Naive B cell (primary cell): ENCODE data around the gene SLC25A5. TPM values are rescaled to one million over a fixed set of nuclear protein-coding genes. Genes with fewer than 3 reads are reported as not detected.
A peak's percentile ranks its signal among the peaks of the same experiment; 100 is the strongest.
"Not testable (repeated sequence)": the region's sequence is repeated elsewhere in the genome, so short reads cannot be mapped to it uniquely, and the experiment has no call there.

Experiments used
- ATAC-seq, 2 donors: fragments of 150-1000 bp; cut with Tn5 transposase; 2 replicates each; pipeline ENCODE4 v1.10.0; 2021; ENCODE audit warnings: low read depth in 2 of 2, mild to moderate bottlenecking in 2 of 2, moderate library complexity in 2 of 2
- DNase-seq: peaks from one replicate; pipeline ENCODE4 v3.0.0; 2022
- H3K27ac Mint-ChIP-seq, 6 donors: one replicate each; pipeline ENCODE4 v1.8.0; 2020 to 2022; ENCODE audit warnings: mild to moderate bottlenecking in 6 of 6, mixed read lengths in 6 of 6, moderate library complexity in 5 of 6, inconsistent platforms in 2 of 6
- H3K27me3 Mint-ChIP-seq, 3 donors: one replicate each; pipeline ENCODE4 v1.8.0; 2021 to 2022; ENCODE audit warnings: mixed read lengths in 3 of 3, mild to moderate bottlenecking in 1 of 3
- H3K36me3 Mint-ChIP-seq, 2 donors: one replicate each; pipeline ENCODE4 v1.8.0; 2020 to 2022; ENCODE audit warnings: mixed read lengths in 2 of 2, inconsistent platforms in 1 of 2, mild to moderate bottlenecking in 1 of 2
- H3K4me1 Mint-ChIP-seq, 3 donors: one replicate each; pipeline ENCODE4 v1.8.0; 2020 to 2022; ENCODE audit warnings: mixed read lengths in 3 of 3, inconsistent platforms in 1 of 3, mild to moderate bottlenecking in 1 of 3, moderate library complexity in 1 of 3
- H3K4me3 Mint-ChIP-seq, 8 donors: one replicate each; pipeline ENCODE4 v1.8.0; 2020 to 2022; ENCODE audit warnings: mild to moderate bottlenecking in 8 of 8, mixed read lengths in 8 of 8, moderate library complexity in 8 of 8, inconsistent platforms in 2 of 8
- H3K9me3 Mint-ChIP-seq, 7 donors: one replicate each; pipeline ENCODE4 v1.8.0; 2020 to 2022; ENCODE audit warnings: mixed read lengths in 7 of 7, mild to moderate bottlenecking in 5 of 7, inconsistent platforms in 2 of 7, moderate library complexity in 1 of 7
- polyA plus RNA-seq, 6 donors: library from polyadenylated mRNA; unstranded; fragments of 300-500 nt; fragmentation: Illumina TruSeq; gene quantifications; one replicate each; pipeline ENCODE4 v1.2.3, GENCODE V29; 2021; ENCODE audit warnings: low read depth in 6 of 6

The SLC25A5 gene
- polyA plus RNA-seq, 6 donors from 2014 or later: 309 to 601 (median 346) TPM

DNA sequence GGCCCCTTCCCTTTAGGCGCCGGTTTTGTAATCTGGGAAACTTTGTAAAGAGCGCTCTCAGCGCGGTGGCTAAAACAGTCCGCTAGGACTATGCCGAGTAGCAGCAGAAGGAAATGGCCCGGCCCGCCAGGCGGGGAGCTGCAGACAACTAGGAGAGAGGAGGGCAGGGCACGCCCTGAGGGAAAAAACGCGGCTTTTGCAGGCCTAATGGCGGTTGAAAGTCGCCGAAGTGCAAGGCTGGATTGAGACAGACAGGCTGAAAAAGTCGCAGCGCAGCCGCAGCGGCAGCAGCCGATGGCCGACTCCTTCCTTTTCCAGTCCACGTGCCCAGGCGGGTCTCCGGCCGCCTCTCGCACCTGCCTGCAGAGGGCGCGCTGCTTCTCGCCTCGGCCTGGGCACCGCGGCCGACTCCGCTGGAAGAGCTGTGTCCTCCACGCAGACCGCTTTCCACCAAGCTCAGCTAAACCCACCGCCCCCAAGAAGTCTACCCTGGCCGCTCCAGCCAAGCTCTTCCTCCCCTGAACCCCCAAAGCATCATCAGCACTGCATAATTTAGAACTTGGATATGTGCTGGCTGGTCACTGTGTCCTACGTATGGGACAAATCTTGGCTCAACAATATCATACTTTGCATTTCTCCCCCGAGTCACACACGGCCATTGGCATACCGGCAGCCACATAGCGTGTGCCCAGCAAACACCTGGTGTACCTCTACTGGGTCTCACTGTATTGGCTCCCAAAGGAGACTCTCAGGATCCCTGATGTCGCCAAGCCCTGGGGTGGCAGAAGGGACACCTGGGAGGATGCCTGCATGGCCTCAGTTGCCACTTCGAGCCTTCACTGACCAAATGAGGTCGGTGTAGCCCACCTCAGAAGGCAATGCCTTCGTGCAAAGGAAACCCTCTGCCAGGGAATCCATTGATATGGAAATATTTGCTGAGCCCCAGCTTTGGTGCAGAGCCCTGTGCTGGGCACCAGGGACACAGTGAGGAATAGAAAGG lies 14.5 kb downstream of the SLC25A5 start:
- H3K27me3 Mint-ChIP-seq: peaks cover 0 to 8% (median 0%) of the 10 kb centered on the region in 3 donors
- DNase-seq (peak; percentile 55), ATAC-seq (peak; percentile 89 to 90)
- peak overlapping the region; percentile 71 to 92 (median 88) for H3K4me3 Mint-ChIP-seq
- H3K4me1 Mint-ChIP-seq: peaks cover 4 to 11% (median 9%) of the 10 kb centered on the region in 3 donors
- no peaks in the 10 kb centered on the region for H3K36me3 Mint-ChIP-seq
- H3K9me3 Mint-ChIP-seq: peaks cover 0 to 4% (median 0%) of the 10 kb centered on the region in 7 donors
- H3K27ac Mint-ChIP-seq: peak overlapping the region in 4 of 6 donors; percentile 33 to 91 (median 66)

DNA sequence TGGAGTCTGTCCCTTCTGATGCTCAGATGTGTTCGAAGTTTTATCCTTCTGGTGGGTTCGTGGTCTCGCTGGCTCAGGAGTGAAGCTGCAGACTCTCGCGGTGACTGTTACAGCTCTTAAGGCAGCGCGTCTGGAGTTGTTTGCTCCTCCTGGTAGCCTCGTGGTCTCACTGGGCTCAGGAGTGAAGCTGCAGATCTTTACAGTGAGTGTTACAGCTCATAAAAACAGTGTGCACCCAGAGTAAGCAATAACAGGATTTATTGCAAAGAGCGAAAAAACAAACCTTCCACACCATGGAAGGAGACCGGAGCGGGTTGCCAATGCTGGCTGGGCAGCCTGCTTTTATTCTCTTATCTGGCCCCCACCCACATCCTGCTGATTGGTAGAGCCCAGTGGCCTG lies 18.5 kb downstream of the SLC25A5 start:
- Mint-ChIP-seq H3K27ac (peak overlapping the region in 2 of 6 donors; percentile 64 to 92), H3K4me3 (no peak overlapping the region), H3K27me3 (peaks cover 0 to 8% (median 0%) of the 10 kb centered on the region in 3 donors), H3K4me1 (peaks cover 4 to 16% (median 9%) of the 10 kb centered on the region in 3 donors), H3K36me3 (no peaks in the 10 kb centered on the region), H3K9me3 (peaks cover 0 to 4% (median 0%) of the 10 kb centered on the region in 7 donors)
- ATAC-seq (no peak), DNase-seq (no peak)

GRCh38 chrX:119487766-119488165 lies 19.5 kb downstream of the SLC25A5 start:
- H3K4me1 Mint-ChIP-seq, H3K27ac Mint-ChIP-seq, H3K4me3 Mint-ChIP-seq, H3K9me3 Mint-ChIP-seq, DNase-seq, ATAC-seq, H3K36me3 Mint-ChIP-seq, H3K27me3 Mint-ChIP-seq: not testable (repeated sequence)

DNA sequence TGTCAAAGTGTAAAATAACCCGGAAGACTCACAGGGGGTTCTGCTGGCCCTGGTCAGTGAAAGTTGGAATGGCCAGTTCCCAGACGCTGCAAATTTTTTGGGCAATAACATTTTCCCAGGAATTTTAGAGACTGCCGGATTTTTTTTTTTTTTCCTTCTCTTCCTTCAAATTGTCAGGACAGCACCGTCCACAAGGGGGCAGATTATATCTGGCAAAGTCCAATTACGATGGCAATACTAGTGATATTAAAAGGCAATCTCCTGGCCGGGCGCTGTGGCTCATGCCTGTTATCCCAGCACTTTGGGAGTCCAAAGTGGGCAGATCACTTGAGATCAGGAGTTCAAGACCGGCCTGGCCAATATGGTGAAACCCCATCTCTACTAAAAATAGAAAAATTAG lies 20.5 kb downstream of the SLC25A5 start:
- Mint-ChIP-seq H3K27me3 (no peaks in the 10 kb centered on the region), H3K36me3 (no peaks in the 10 kb centered on the region)
- ATAC-seq: no peak

GRCh38 chrX:119489212-119490074 lies 21.2 kb downstream of the SLC25A5 start:
- ATAC-seq: no peak
- no peak overlapping the region for H3K4me3 Mint-ChIP-seq
- H3K4me1 Mint-ChIP-seq: peaks cover 0 to 5% (median 0%) of the 10 kb centered on the region in 3 donors
- H3K9me3 Mint-ChIP-seq: peaks cover 0 to 4% (median 0%) of the 10 kb centered on the region in 7 donors
- H3K27ac Mint-ChIP-seq: no peak overlapping the region
- no peaks in the 10 kb centered on the region for H3K27me3 Mint-ChIP-seq
- no peaks in the 10 kb centered on the region for H3K36me3 Mint-ChIP-seq
- no peak for DNase-seq

More for the DNA sequence above, 20.5 kb downstream of the SLC25A5 start:
- H3K4me1 Mint-ChIP-seq: peaks cover 0 to 5% (median 0%) of the 10 kb centered on the region in 3 donors
- H3K4me3 Mint-ChIP-seq: no peak overlapping the region
- peak overlapping the region in 1 of 6 donors; percentile 12 for H3K27ac Mint-ChIP-seq
- peak; percentile 34 for DNase-seq
- H3K9me3 Mint-ChIP-seq: peaks cover 0 to 4% (median 0%) of the 10 kb centered on the region in 7 donors

DNA sequence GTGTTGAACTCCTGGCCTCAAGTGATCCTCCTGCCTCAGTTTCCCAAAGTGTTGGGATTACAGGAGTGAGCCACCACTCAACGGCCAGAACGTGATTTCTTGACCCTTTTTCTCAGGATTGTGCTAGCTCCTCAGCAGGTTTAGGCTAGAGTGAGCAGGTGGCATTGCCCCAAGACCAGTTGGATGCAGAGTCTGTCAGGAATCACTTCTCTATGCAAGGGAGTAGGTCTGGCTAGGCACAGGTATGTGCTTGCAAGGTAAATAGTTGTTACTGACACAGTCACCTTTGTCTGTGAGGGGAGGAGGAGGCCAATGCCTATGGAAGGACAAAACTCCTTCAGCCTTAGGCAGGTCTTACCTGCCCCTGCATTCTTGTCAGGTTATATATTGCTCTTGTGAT lies 24.2 kb downstream of the SLC25A5 start:
- no peak overlapping the region for H3K4me3 Mint-ChIP-seq
- ATAC-seq (no peak), DNase-seq (no peak)
- peaks cover 0 to 8% (median 0%) of the 10 kb centered on the region in 3 donors for H3K27me3 Mint-ChIP-seq
- peaks cover 0 to 4% (median 0%) of the 10 kb centered on the region in 7 donors for H3K9me3 Mint-ChIP-seq
- no peaks in the 10 kb centered on the region for H3K36me3 Mint-ChIP-seq
- H3K27ac Mint-ChIP-seq: no peak overlapping the region
- H3K4me1 Mint-ChIP-seq: peaks cover 12 to 21% (median 16%) of the 10 kb centered on the region in 3 donors

GRCh38 chrX:119493851-119494495 lies 25.7 kb downstream of the SLC25A5 start:
- H3K27me3 Mint-ChIP-seq, DNase-seq, H3K9me3 Mint-ChIP-seq, ATAC-seq, H3K4me3 Mint-ChIP-seq, H3K27ac Mint-ChIP-seq, H3K36me3 Mint-ChIP-seq: not testable (repeated sequence)
- H3K4me1 Mint-ChIP-seq: peaks cover 12 to 19% (median 16%) of the 10 kb centered on the region in 3 donors

DNA sequence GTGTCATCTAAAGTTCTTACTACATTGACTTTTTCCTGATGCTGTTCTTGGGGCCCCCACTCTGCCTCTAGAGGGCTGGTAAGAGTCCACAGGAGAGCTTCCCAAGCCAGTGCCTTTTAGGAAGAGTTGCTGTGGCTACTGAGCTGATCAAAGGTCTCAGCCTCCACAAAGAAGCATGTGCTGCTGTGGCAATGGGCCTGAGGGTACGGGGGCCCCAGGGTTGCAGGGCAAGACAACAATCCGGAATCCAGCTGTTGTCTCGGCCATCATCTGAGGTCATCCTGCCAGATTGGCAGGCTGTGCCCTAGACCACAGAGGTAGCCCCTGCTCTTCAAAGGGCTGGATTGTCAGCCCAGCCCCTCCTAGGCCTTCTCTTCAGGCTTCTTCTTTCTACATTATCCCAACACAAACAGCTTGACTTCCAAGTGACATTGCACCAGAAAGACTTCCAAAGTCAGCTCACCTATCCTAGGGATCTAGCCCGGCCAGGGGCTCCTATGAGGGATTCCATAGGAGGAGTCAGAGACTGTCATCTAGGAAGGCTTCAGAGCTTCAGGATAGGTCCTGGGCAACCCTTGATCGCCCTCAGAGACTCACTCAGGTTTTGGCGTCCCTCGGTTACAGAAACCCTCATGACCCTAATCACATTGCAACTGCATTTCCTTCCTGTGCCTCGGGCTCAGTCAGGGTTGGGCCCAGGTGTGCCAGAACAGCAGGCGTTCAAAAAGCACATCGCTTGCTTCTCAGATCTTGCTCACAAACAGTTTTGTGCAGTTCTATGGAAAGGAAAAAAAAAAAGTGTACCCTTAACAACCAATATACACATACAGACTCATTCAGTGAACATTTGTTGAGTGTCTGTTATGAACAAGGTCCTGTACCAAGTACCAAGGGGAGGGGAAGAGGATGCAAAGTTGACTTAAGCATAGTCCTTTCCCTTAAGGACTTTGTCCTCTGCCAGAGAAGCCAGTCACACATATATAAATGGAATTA lies 27.8 kb downstream of the SLC25A5 start:
- H3K9me3 Mint-ChIP-seq: peaks cover 0 to 4% (median 0%) of the 10 kb centered on the region in 7 donors
- peaks cover 0 to 8% (median 0%) of the 10 kb centered on the region in 3 donors for H3K27me3 Mint-ChIP-seq
- DNase-seq (no peak), ATAC-seq (peak; percentile 34 to 59)
- peak overlapping the region in 4 of 6 donors; percentile 56 to 72 (median 63) for H3K27ac Mint-ChIP-seq
- H3K4me3 Mint-ChIP-seq: peak overlapping the region in 2 of 8 donors; percentile 26 to 68
- peaks cover 18 to 23% (median 20%) of the 10 kb centered on the region in 3 donors for H3K4me1 Mint-ChIP-seq
- H3K36me3 Mint-ChIP-seq: peaks cover 0 to 5% of the 10 kb centered on the region in 2 donors

- Mint-ChIP-seq H3K9me3 (peaks cover 0 to 4% (median 0%) of the 10 kb centered on the region in 7 donors), H3K27ac (peak overlapping the region in 1 of 6 donors; percentile 64), H3K4me3 (peak overlapping the region in 1 of 8 donors; percentile 54), H3K36me3 (peaks cover 0 to 5% of the 10 kb centered on the region in 2 donors), H3K4me1 (peaks cover 23 to 33% (median 23%) of the 10 kb centered on the region in 3 donors), H3K27me3 (peaks cover 0 to 8% (median 0%) of the 10 kb centered on the region in 3 donors)
- DNase-seq (no peak), ATAC-seq (peak; percentile 61 to 69)
Observed at GRCh38 chrX:119497185-119497584, 28.9 kb downstream of the SLC25A5 start.

DNA sequence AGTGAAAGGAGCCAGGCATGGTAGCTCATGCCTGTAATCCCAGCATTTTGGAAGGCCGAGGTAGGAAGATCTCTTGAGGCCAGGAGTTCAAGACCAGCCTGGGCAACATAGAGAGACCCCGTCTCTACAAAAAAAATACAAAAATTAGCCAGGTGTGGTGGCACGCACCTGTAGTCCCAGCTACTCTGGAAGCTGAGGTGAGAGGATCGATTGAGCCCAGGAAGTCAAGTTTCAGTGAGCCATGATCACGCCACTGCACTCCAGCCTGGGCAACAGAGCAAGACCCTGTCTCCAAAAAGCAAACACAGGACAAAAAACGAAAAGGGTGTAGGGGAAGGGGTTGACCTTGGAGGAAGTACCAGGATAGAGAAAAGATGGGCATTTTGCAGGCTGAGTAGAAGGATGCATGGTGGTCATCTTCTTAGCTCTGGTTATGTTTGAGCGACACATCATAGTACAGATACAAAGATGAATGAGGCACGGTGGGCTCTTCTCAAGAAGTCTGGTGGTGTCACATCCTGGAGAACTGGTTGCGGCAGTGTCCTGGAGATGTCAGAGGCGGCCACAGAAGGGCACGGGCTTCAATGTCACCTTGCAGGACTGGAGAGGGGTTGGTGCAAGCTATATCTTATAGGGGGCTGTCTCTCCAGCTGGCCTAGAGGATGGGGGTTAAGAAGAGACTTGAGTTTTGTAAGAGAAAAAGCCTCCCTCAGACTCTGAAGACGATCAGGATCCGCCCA lies 32.0 kb downstream of the SLC25A5 start:
- Mint-ChIP-seq H3K27me3 (peaks cover 0 to 8% (median 0%) of the 10 kb centered on the region in 3 donors), H3K4me1 (peaks cover 23 to 42% (median 26%) of the 10 kb centered on the region in 3 donors), H3K9me3 (peaks cover 0 to 4% (median 0%) of the 10 kb centered on the region in 7 donors), H3K36me3 (peaks cover 0 to 5% of the 10 kb centered on the region in 2 donors), H3K27ac (no peak overlapping the region), H3K4me3 (peak overlapping the region in 1 of 8 donors; percentile 47)
- ATAC-seq (no peak), DNase-seq (no peak)

DNA sequence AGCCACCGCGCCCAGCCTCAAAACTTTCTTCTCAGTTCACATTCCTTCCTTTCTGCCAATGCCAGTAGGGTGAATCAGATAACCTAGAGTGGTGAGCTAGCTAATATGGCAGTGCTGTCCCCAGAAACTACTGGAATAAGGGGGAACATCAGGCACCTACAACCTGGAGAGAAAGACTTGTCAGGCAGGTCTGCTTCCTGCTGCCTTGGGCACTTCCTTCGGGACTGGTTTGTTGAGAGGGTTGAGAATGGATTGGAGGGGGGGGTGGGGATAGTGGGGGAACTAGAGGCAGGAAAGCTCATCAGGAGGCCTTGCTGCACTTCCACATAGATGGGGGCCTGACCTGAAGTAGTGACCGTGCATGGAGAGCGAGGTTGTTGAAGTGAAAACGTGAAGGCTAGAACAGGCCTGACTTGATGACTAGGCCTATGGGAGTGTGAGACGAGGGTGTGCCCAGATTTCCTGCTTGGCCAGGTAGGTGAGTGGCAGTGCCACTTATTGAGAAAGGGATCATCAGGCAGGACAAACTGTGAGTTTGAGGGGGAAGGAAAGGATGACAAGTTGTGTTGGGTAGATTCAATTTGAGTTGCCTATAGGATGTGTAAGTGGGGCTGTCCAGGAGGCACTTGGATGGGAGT lies 33.4 kb downstream of the SLC25A5 start:
- Mint-ChIP-seq H3K27me3 (peaks cover 0 to 5% (median 0%) of the 10 kb centered on the region in 3 donors), H3K4me1 (peaks cover 15 to 34% (median 17%) of the 10 kb centered on the region in 3 donors), H3K9me3 (peaks cover 0 to 2% (median 0%) of the 10 kb centered on the region in 7 donors), H3K4me3 (peak overlapping the region in 2 of 8 donors; percentile 51 to 57), H3K27ac (no peak overlapping the region), H3K36me3 (peaks cover 0 to 5% of the 10 kb centered on the region in 2 donors)
- DNase-seq (no peak), ATAC-seq (no peak)
